Cardiac muscle cell (in vitro differentiated cells and primary cell): ENCODE data around the gene ACTRT2. TPM values are rescaled to one million over a fixed set of nuclear protein-coding genes. Genes with fewer than 3 reads are reported as not detected.

Experiments
- DNase-seq, 2 donors: peaks; one replicate each; pipeline versions ENCODE4 v3.0.0 to v3.0.0-alpha.2; 2010 to 2017; ENCODE audit warnings: low read depth in 1 of 2, low spot score in 1 of 2
- H3K27ac ChIP-seq: fragments of 200-600 bp; sonication (generic); 2 replicates; pipeline ENCODE4 v1.5.1; 2016
- H3K27me3 ChIP-seq: fragments of 200-600 bp; sonication (generic); 2 replicates; pipeline ENCODE4 v1.6.0; 2016; ENCODE audit warnings: control low read depth
- H3K36me3 ChIP-seq: fragments of 200-600 bp; sonication (generic); 2 replicates; pipeline ENCODE4 v1.5.1; 2016; ENCODE audit warnings: control low read depth
- H3K4me1 ChIP-seq: fragments of 200-600 bp; sonication (generic); 2 replicates; pipeline ENCODE4 v1.8.1; 2017; ENCODE audit warnings: low read depth, mild to moderate bottlenecking, mixed run types
- H3K4me3 ChIP-seq: fragments of 200-600 bp; sonication (generic); 2 replicates; pipeline ENCODE4 v1.5.1; 2016; ENCODE audit warnings: mild to moderate bottlenecking
- H3K9me3 ChIP-seq: fragments of 200-600 bp; sonication (generic); 2 replicates; pipeline ENCODE4 v1.5.1; 2017; ENCODE audit warnings: low read depth, mild to moderate bottlenecking, control low read depth
- CTCF ChIP-seq: IDR thresholded peaks from 2 replicates; pipeline ENCODE4 v1.5.1; 2012; ENCODE audit warnings: low read depth, mild to moderate bottlenecking, low read length
- polyA plus RNA-seq: library from polyadenylated mRNA; unstranded; fragments of >200 nt; fragmentation: Nextera tagmentation; extraction: Ambion mirVana; gene quantifications from 2 replicates; pipeline ENCODE4 v1.2.1, GENCODE V29; 2016
- total RNA-seq: library from RNA; depleted of rRNA; stranded (reverse); fragments of >200 nt; gene quantifications from 2 replicates; pipeline ENCODE4 v1.2.3, GENCODE V29; 2016

Gene ACTRT2
- total and polyA plus RNA-seq, 2 experiments from 2014 or later = not detected

GRCh38 chr1:2979191-2980072, 41.8 kb upstream of the ACTRT2 start:
- no peak for TF ChIP-seq CTCF
- Histone ChIP-seq H3K27ac (no peak overlapping the region), H3K4me1 (no peaks in the 10 kb centered on the region), H3K27me3 (no peaks in the 10 kb centered on the region), H3K9me3 (no peaks in the 10 kb centered on the region), H3K4me3 (no peak overlapping the region), H3K36me3 (no peaks in the 10 kb centered on the region)
- DNase-seq = no peak

- H3K27ac ChIP-seq = no peak overlapping the region
- no peaks in the 10 kb centered on the region for H3K4me1 ChIP-seq
- H3K36me3 ChIP-seq = no peaks in the 10 kb centered on the region
- H3K9me3 ChIP-seq = no peaks in the 10 kb centered on the region
- H3K4me3 ChIP-seq = no peak overlapping the region
- no peaks in the 10 kb centered on the region for H3K27me3 ChIP-seq
- no peak for TF ChIP-seq CTCF
- DNase-seq = no peak
Observed at GRCh38 chr1:2980073-2980791, 41.0 kb upstream of the ACTRT2 start.

- H3K4me1 ChIP-seq = no peaks in the 10 kb centered on the region
Observed at GRCh38 chr1:2980849-2981248, 40.4 kb upstream of the ACTRT2 start.

GRCh38 chr1:2981388-2981787, 39.9 kb upstream of the ACTRT2 start:
- no peak overlapping the region for H3K27ac ChIP-seq
- no peaks in the 10 kb centered on the region for H3K4me1 ChIP-seq
- DNase-seq = no peak
- no peak for TF ChIP-seq CTCF
- no peaks in the 10 kb centered on the region for H3K9me3 ChIP-seq
- no peaks in the 10 kb centered on the region for H3K27me3 ChIP-seq
- H3K36me3 ChIP-seq = no peaks in the 10 kb centered on the region
- H3K4me3 ChIP-seq = no peak overlapping the region

More at GRCh38 chr1:2980849-2981248, 40.4 kb upstream of the ACTRT2 start:
- Histone ChIP-seq H3K27me3 (no peaks in the 10 kb centered on the region), H3K9me3 (no peaks in the 10 kb centered on the region), H3K36me3 (no peaks in the 10 kb centered on the region), H3K27ac (no peak overlapping the region), H3K4me3 (no peak overlapping the region)
- no peak for TF ChIP-seq CTCF
- DNase-seq = no peak

GRCh38 chr1:2981981-2982614, 39.2 kb upstream of the ACTRT2 start:
- no peak for TF ChIP-seq CTCF
- no peak overlapping the region for H3K4me3 ChIP-seq
- DNase-seq = no peak
- no peaks in the 10 kb centered on the region for H3K36me3 ChIP-seq
- H3K27me3 ChIP-seq = no peaks in the 10 kb centered on the region
- no peaks in the 10 kb centered on the region for H3K9me3 ChIP-seq
- H3K27ac ChIP-seq = no peak overlapping the region
- H3K4me1 ChIP-seq = no peaks in the 10 kb centered on the region
